Brain microvascular endothelial cell (primary cell): ENCODE measurements around the gene LMF2.

Source experiments
- DNase-seq: peaks from one replicate; pipeline ENCODE4 v3.0.0-alpha.2; 2020
- H3K27ac ChIP-seq: fragments of 250-450 bp; sonication (Bioruptor Pico); 2 replicates; pipeline ENCODE4 v1.5.1; 2020; ENCODE audit warnings: mild to moderate bottlenecking, moderate library complexity
- H3K27me3 ChIP-seq: fragments of 250-450 bp; sonication (Bioruptor Pico); replicated peaks from 2 replicates; pipeline ENCODE4 v1.5.1; 2020; ENCODE audit warnings: mild to moderate bottlenecking
- H3K36me3 ChIP-seq: fragments of 250-450 bp; sonication (Bioruptor Pico); replicated peaks from 2 replicates; pipeline ENCODE4 v1.5.1; 2020; ENCODE audit warnings: mild to moderate bottlenecking
- H3K4me3 ChIP-seq: 2 replicates; pipeline ENCODE4 v1.5.1; 2011; ENCODE audit warnings: low read depth, mild to moderate bottlenecking, control low read depth, low read length, moderate library complexity
- CTCF ChIP-seq: IDR thresholded peaks from 2 replicates; pipeline ENCODE4 v1.5.1; 2011; ENCODE audit warnings: low read depth, mild to moderate bottlenecking, moderate library complexity, low read length, control low read depth, inconsistent platforms; ENCODE audit errors: missing control alignments
- in situ Hi-C: cut with HindIII; loops from 2 replicates; pipeline ENCODE4 v1.10.0; 2017; ENCODE audit warnings: low sequenced_read_pairs, low pct_ligation_motif_present

Gene LMF2

GRCh38 chr22:50483977-50484853 lies 23.3 kb downstream of the LMF2 start:
- DNase-seq, result no peak
- no peak overlapping the region for H3K4me3 ChIP-seq
- no peak for TF ChIP-seq CTCF
- peaks cover 11% of the 10 kb centered on the region for H3K27me3 ChIP-seq
- H3K36me3 ChIP-seq, result no peaks in the 10 kb centered on the region
- in situ Hi-C loops, result no loop called here
- H3K27ac ChIP-seq, result no peak overlapping the region

GRCh38 chr22:50483556-50483955 lies 23.9 kb downstream of the LMF2 start:
- TF ChIP-seq CTCF, result no peak
- Histone ChIP-seq H3K4me3 (no peak overlapping the region), H3K27ac (no peak overlapping the region), H3K36me3 (no peaks in the 10 kb centered on the region), H3K27me3 (peaks cover 11% of the 10 kb centered on the region)
- in situ Hi-C loops, result no loop called here
- DNase-seq, result no peak

- no peak overlapping the region for H3K4me3 ChIP-seq
These were observed 24.4 kb downstream of the LMF2 start for GRCh38 chr22:50483106-50483505.

GRCh38 chr22:50482107-50483074 lies 25.1 kb downstream of the LMF2 start:
- H3K36me3 ChIP-seq, result no peaks in the 10 kb centered on the region
- no peak overlapping the region for H3K27ac ChIP-seq
- H3K4me3 ChIP-seq, result peak overlapping the region; percentile 36
- TF ChIP-seq CTCF, result no peak
- no peak for DNase-seq
- peaks cover 11% of the 10 kb centered on the region for H3K27me3 ChIP-seq
- in situ Hi-C loops, result no loop called here

More at GRCh38 chr22:50483106-50483505, 24.4 kb downstream of the LMF2 start:
- no peak for DNase-seq
- peaks cover 11% of the 10 kb centered on the region for H3K27me3 ChIP-seq
- H3K36me3 ChIP-seq, result no peaks in the 10 kb centered on the region
- TF ChIP-seq CTCF, result no peak
- H3K27ac ChIP-seq, result no peak overlapping the region
- in situ Hi-C loops, result no loop called here

- in situ Hi-C loops, result no loop called here
- H3K36me3 ChIP-seq, result no peaks in the 10 kb centered on the region
- no peak within 1 kb of the TSS for H3K27ac ChIP-seq
- H3K4me3 ChIP-seq, result peak within 1 kb of the TSS; percentile 36
- no peak for DNase-seq
- no peak for TF ChIP-seq CTCF
- peaks cover 11% of the 10 kb centered on the region for H3K27me3 ChIP-seq
These were observed 25.9 kb downstream of the LMF2 start, which contains the start of gene ADM2 for GRCh38 chr22:50481440-50482106. Gene ADM2 (plus strand): TSS chr22:50481543. CDS start chr22:50481848, 305 bp downstream.
